WTC11 (cell line): Measurements from ENCODE around the gene ANKRD11. TPM values are rescaled to one million over a fixed set of nuclear protein-coding genes. Genes with fewer than 3 reads are reported as not detected.

Source experiments
- ATAC-seq: fragments of 200-7000 bp; cut with Tn5 transposase; 2 replicates; pipeline ENCODE4 v1.10.0; 2021; ENCODE audit warnings: mild to moderate bottlenecking, moderate library complexity
- CTCF ChIA-PET: fragments of 300-600 bp; sonication (Branson Sonifier 250); formaldehyde crosslinking; loops from one replicate; lab custom pipeline; 2021; ENCODE audit warnings: antibody characterized with exemption; lab: Charles Lee
- POLR2A ChIA-PET: fragments of 350-600 bp; sonication (Branson Sonifier 250); formaldehyde crosslinking; loops from one replicate; lab custom pipeline; 2021; ENCODE audit warnings: antibody characterized with exemption; lab: Charles Lee
- DNase-seq: peaks from one replicate; pipeline ENCODE4 v3.0.0; 2021; ENCODE audit warnings: low spot score
- H3K27ac Mint-ChIP-seq: 2 replicates; pipeline ENCODE4 v1.8.0; 2021; ENCODE audit warnings: mixed read lengths
- H3K27me3 Mint-ChIP-seq: 2 replicates; pipeline ENCODE4 v1.8.0; 2021; ENCODE audit warnings: low read depth, mild to moderate bottlenecking, moderate library complexity, mixed read lengths
- H3K36me3 Mint-ChIP-seq: 2 replicates; pipeline ENCODE4 v1.8.0; 2021; ENCODE audit warnings: mixed read lengths
- H3K4me1 Mint-ChIP-seq: 2 replicates; pipeline ENCODE4 v1.8.0; 2022; ENCODE audit warnings: mixed read lengths
- H3K4me3 Mint-ChIP-seq: 2 replicates; pipeline ENCODE4 v1.8.0; 2021; ENCODE audit warnings: mild to moderate bottlenecking, moderate library complexity, mixed read lengths
- H3K9me3 Mint-ChIP-seq: 2 replicates; pipeline ENCODE4 v1.8.0; 2021; ENCODE audit warnings: mixed read lengths
- CREB1 ChIP-seq: sonication (generic); formaldehyde crosslinking; IDR thresholded peaks from 2 replicates; pipeline ENCODE4 v1.8.0; 2023; ENCODE audit warnings: mild to moderate bottlenecking, missing genetic modification reagents
- CREM ChIP-seq: sonication (generic); formaldehyde crosslinking; IDR thresholded peaks from 2 replicates; pipeline ENCODE4 v1.8.1; 2022; ENCODE audit warnings: mild to moderate bottlenecking, missing genetic modification reagents, moderate library complexity
- FOXP1 ChIP-seq: sonication (generic); formaldehyde crosslinking; IDR thresholded peaks from 2 replicates; pipeline ENCODE4 v1.8.0; 2022; ENCODE audit warnings: missing genetic modification reagents, mild to moderate bottlenecking, moderate library complexity, borderline replicate concordance
- GRHL2 ChIP-seq: fragments of 250-450 bp; sonication (Bioruptor Pico); IDR thresholded peaks from 2 replicates; pipeline ENCODE4 v1.8.0; 2022; ENCODE audit warnings: mild to moderate bottlenecking, moderate library complexity; ENCODE audit not compliant: insufficient replicate concordance, severe bottlenecking
- KAT7 ChIP-seq: sonication (generic); formaldehyde crosslinking; IDR thresholded peaks from 2 replicates; pipeline ENCODE4 v1.8.1; 2023; ENCODE audit warnings: missing genetic modification reagents, mild to moderate bottlenecking, borderline replicate concordance
- NFE2L1 ChIP-seq: sonication (generic); formaldehyde crosslinking; IDR thresholded peaks from 2 replicates; pipeline ENCODE4 v1.8.1; 2023; ENCODE audit warnings: missing genetic modification reagents
- OVOL2 ChIP-seq: fragments of 250-450 bp; sonication (Bioruptor Pico); IDR thresholded peaks from 2 replicates; pipeline ENCODE4 v1.9.0; 2021; ENCODE audit warnings: mild to moderate bottlenecking, borderline replicate concordance
- RELA ChIP-seq: sonication (generic); formaldehyde crosslinking; IDR thresholded peaks from 2 replicates; pipeline ENCODE4 v1.8.1; 2022; ENCODE audit warnings: missing genetic modification reagents, mild to moderate bottlenecking, borderline replicate concordance
- SMAD4 ChIP-seq: sonication (generic); formaldehyde crosslinking; IDR thresholded peaks from 2 replicates; pipeline ENCODE4 v1.8.0; 2022; ENCODE audit warnings: mild to moderate bottlenecking, missing genetic modification reagents
- TEAD4 ChIP-seq: sonication (generic); formaldehyde crosslinking; IDR thresholded peaks from 2 replicates; pipeline ENCODE4 v1.8.0; 2022; ENCODE audit warnings: mild to moderate bottlenecking, missing genetic modification reagents
- TP53 ChIP-seq: sonication (generic); formaldehyde crosslinking; IDR thresholded peaks from 2 replicates; pipeline ENCODE4 v1.8.1; 2023; ENCODE audit warnings: mild to moderate bottlenecking, missing genetic modification reagents
- ZNF232 ChIP-seq: sonication (generic); formaldehyde crosslinking; IDR thresholded peaks from 2 replicates; pipeline ENCODE4 v1.8.0; 2022; ENCODE audit warnings: mild to moderate bottlenecking, missing genetic modification reagents
- ZNF317 ChIP-seq: sonication (generic); formaldehyde crosslinking; IDR thresholded peaks from 2 replicates; pipeline ENCODE4 v1.8.1; 2023; ENCODE audit warnings: low read depth, mild to moderate bottlenecking, moderate library complexity, missing genetic modification reagents, borderline replicate concordance
- total RNA-seq: library from RNA; stranded (reverse); gene quantifications from 3 replicates; pipeline ENCODE4 v1.2.3, GENCODE V29; 2021
- TF ChIP-seq, protein P1 (sequence below): fragments of 250-450 bp; sonication (Bioruptor Pico); IDR thresholded peaks from 2 replicates; pipeline ENCODE4 v1.9.0; 2021; ENCODE audit warnings: mild to moderate bottlenecking, borderline replicate concordance
- TF ChIP-seq, protein P2 (sequence below): sonication (generic); formaldehyde crosslinking; IDR thresholded peaks from 2 replicates; pipeline ENCODE4 v1.8.0; 2022; ENCODE audit warnings: mild to moderate bottlenecking, missing genetic modification reagents
- TF ChIP-seq, protein P3 (sequence below): sonication (generic); formaldehyde crosslinking; IDR thresholded peaks from 2 replicates; pipeline ENCODE4 v1.8.1; 2023; ENCODE audit warnings: mild to moderate bottlenecking, missing genetic modification reagents, moderate library complexity
- TF ChIP-seq, protein P4 (sequence below): sonication (generic); formaldehyde crosslinking; IDR thresholded peaks from 2 replicates; pipeline ENCODE4 v1.8.1; 2023; ENCODE audit warnings: mild to moderate bottlenecking, missing genetic modification reagents, borderline replicate concordance
- TF ChIP-seq, protein P5 (sequence below): sonication (generic); formaldehyde crosslinking; IDR thresholded peaks from 2 replicates; pipeline ENCODE4 v1.8.0; 2022; ENCODE audit warnings: mild to moderate bottlenecking, missing genetic modification reagents
- TF ChIP-seq, protein P6 (sequence below): sonication (generic); formaldehyde crosslinking; IDR thresholded peaks from 2 replicates; pipeline ENCODE4 v1.8.1; 2023; ENCODE audit warnings: mild to moderate bottlenecking, missing genetic modification reagents
- TF ChIP-seq, protein P7 (sequence below): sonication (generic); formaldehyde crosslinking; IDR thresholded peaks from 2 replicates; pipeline ENCODE4 v1.8.0; 2022; ENCODE audit warnings: mild to moderate bottlenecking, missing genetic modification reagents
- TF ChIP-seq, protein P8 (sequence below): sonication (generic); formaldehyde crosslinking; IDR thresholded peaks from 2 replicates; pipeline ENCODE4 v1.8.1; 2023; ENCODE audit warnings: mild to moderate bottlenecking, missing genetic modification reagents, moderate library complexity

ANKRD11 gene
- total RNA-seq, 1 experiment from 2014 or later = 184 TPM

DNA sequence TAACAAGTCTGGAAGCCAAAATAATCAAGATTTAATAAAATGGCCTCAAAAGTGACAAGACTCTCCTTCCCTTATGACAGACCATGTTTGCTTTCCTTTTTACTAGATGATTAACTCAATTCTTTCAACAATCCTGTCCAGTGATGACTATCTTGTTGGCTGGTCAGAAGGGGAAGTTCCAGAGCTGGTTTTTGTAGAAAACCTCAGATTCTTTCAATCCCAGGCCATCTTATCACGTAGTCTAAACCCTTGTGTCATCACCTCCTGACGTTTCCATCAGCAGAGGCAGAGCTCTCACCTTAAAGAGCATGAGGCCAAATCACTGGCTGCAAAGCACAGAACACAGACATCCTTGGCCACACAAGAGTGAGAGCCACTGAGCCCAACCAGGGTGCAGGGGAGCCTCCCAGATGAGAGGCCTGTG is 125.3 kb downstream of the ANKRD11 start:
- Mint-ChIP-seq H3K27ac (peak overlapping the region; percentile 98), H3K36me3 (no peaks in the 10 kb centered on the region; the same call in 1 of the 2 replicates), H3K4me3 (no peak overlapping the region), H3K27me3 (no peaks in the 10 kb centered on the region), H3K9me3 (no peaks in the 10 kb centered on the region), H3K4me1 (peaks cover 77% of the 10 kb centered on the region)
- DNase-seq (no peak), ATAC-seq (no peak)
- CTCF ChIA-PET = interaction anchor here (1.7 kb wide), 1 partner anchor 9 kb away, joined by 10 read pairs; no protein-coding TSS in a partner anchor
- POLR2A ChIA-PET = interaction anchor here (0.8 kb wide), 1 partner anchor 10 kb away, joined by 3 read pairs; no protein-coding TSS in a partner anchor
- TF ChIP-seq, protein P1, sequence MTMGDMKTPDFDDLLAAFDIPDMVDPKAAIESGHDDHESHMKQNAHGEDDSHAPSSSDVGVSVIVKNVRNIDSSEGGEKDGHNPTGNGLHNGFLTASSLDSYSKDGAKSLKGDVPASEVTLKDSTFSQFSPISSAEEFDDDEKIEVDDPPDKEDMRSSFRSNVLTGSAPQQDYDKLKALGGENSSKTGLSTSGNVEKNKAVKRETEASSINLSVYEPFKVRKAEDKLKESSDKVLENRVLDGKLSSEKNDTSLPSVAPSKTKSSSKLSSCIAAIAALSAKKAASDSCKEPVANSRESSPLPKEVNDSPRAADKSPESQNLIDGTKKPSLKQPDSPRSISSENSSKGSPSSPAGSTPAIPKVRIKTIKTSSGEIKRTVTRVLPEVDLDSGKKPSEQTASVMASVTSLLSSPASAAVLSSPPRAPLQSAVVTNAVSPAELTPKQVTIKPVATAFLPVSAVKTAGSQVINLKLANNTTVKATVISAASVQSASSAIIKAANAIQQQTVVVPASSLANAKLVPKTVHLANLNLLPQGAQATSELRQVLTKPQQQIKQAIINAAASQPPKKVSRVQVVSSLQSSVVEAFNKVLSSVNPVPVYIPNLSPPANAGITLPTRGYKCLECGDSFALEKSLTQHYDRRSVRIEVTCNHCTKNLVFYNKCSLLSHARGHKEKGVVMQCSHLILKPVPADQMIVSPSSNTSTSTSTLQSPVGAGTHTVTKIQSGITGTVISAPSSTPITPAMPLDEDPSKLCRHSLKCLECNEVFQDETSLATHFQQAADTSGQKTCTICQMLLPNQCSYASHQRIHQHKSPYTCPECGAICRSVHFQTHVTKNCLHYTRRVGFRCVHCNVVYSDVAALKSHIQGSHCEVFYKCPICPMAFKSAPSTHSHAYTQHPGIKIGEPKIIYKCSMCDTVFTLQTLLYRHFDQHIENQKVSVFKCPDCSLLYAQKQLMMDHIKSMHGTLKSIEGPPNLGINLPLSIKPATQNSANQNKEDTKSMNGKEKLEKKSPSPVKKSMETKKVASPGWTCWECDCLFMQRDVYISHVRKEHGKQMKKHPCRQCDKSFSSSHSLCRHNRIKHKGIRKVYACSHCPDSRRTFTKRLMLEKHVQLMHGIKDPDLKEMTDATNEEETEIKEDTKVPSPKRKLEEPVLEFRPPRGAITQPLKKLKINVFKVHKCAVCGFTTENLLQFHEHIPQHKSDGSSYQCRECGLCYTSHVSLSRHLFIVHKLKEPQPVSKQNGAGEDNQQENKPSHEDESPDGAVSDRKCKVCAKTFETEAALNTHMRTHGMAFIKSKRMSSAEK (CRISPR knock-in tag) = no peak
- TF ChIP-seq, protein P2, sequence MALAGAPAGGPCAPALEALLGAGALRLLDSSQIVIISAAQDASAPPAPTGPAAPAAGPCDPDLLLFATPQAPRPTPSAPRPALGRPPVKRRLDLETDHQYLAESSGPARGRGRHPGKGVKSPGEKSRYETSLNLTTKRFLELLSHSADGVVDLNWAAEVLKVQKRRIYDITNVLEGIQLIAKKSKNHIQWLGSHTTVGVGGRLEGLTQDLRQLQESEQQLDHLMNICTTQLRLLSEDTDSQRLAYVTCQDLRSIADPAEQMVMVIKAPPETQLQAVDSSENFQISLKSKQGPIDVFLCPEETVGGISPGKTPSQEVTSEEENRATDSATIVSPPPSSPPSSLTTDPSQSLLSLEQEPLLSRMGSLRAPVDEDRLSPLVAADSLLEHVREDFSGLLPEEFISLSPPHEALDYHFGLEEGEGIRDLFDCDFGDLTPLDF = no peak
- TF ChIP-seq GRHL2 (CRISPR knock-in tag) (no peak), FOXP1 (no peak), CREM (CRISPR knock-in tag) (no peak), OVOL2 (CRISPR knock-in tag) (no peak)
- TF ChIP-seq, all 79 proteins: peak for 0

DNA sequence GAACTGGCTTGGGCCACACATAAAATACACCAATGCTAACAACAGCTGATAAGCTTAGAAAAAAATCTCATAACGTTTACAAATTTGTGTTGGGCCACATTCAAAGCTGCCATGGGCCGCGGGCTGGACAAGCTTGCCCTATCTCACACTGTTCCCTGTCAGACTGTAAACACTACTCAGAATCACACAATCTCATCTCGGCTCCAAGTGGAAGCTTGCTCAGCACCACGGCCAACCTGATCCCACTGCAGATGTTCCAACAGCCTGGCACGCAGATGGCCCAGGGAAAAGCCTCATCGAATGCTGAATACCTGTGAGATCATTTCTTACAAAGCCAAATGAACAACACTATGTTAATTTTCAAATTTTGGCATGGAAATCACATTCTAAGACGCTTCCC is 125.8 kb downstream of the ANKRD11 start:
- no peak for DNase-seq
- Mint-ChIP-seq H3K4me1 (peaks cover 75% of the 10 kb centered on the region), H3K27me3 (no peaks in the 10 kb centered on the region)
- no peak for ATAC-seq
- TF ChIP-seq CREB1 (CRISPR knock-in tag) (no peak), TEAD4 (CRISPR knock-in tag) (no peak), ZNF317 (CRISPR knock-in tag) (no peak), RELA (CRISPR knock-in tag) (no peak), TP53 (no peak), SMAD4 (CRISPR knock-in tag) (no peak), KAT7 (CRISPR knock-in tag) (no peak), NFE2L1 (no peak), ZNF232 (CRISPR knock-in tag) (no peak)
- TF ChIP-seq, protein P3, sequence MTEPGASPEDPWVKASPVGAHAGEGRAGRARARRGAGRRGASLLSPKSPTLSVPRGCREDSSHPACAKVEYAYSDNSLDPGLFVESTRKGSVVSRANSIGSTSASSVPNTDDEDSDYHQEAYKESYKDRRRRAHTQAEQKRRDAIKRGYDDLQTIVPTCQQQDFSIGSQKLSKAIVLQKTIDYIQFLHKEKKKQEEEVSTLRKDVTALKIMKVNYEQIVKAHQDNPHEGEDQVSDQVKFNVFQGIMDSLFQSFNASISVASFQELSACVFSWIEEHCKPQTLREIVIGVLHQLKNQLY = no peak
- TF ChIP-seq, protein P4, sequence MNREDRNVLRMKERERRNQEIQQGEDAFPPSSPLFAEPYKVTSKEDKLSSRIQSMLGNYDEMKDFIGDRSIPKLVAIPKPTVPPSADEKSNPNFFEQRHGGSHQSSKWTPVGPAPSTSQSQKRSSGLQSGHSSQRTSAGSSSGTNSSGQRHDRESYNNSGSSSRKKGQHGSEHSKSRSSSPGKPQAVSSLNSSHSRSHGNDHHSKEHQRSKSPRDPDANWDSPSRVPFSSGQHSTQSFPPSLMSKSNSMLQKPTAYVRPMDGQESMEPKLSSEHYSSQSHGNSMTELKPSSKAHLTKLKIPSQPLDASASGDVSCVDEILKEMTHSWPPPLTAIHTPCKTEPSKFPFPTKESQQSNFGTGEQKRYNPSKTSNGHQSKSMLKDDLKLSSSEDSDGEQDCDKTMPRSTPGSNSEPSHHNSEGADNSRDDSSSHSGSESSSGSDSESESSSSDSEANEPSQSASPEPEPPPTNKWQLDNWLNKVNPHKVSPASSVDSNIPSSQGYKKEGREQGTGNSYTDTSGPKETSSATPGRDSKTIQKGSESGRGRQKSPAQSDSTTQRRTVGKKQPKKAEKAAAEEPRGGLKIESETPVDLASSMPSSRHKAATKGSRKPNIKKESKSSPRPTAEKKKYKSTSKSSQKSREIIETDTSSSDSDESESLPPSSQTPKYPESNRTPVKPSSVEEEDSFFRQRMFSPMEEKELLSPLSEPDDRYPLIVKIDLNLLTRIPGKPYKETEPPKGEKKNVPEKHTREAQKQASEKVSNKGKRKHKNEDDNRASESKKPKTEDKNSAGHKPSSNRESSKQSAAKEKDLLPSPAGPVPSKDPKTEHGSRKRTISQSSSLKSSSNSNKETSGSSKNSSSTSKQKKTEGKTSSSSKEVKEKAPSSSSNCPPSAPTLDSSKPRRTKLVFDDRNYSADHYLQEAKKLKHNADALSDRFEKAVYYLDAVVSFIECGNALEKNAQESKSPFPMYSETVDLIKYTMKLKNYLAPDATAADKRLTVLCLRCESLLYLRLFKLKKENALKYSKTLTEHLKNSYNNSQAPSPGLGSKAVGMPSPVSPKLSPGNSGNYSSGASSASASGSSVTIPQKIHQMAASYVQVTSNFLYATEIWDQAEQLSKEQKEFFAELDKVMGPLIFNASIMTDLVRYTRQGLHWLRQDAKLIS = no peak
- TF ChIP-seq, protein P5, sequence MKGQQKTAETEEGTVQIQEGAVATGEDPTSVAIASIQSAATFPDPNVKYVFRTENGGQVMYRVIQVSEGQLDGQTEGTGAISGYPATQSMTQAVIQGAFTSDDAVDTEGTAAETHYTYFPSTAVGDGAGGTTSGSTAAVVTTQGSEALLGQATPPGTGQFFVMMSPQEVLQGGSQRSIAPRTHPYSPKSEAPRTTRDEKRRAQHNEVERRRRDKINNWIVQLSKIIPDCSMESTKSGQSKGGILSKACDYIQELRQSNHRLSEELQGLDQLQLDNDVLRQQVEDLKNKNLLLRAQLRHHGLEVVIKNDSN (CRISPR knock-in tag) = no peak
- TF ChIP-seq, protein P6, sequence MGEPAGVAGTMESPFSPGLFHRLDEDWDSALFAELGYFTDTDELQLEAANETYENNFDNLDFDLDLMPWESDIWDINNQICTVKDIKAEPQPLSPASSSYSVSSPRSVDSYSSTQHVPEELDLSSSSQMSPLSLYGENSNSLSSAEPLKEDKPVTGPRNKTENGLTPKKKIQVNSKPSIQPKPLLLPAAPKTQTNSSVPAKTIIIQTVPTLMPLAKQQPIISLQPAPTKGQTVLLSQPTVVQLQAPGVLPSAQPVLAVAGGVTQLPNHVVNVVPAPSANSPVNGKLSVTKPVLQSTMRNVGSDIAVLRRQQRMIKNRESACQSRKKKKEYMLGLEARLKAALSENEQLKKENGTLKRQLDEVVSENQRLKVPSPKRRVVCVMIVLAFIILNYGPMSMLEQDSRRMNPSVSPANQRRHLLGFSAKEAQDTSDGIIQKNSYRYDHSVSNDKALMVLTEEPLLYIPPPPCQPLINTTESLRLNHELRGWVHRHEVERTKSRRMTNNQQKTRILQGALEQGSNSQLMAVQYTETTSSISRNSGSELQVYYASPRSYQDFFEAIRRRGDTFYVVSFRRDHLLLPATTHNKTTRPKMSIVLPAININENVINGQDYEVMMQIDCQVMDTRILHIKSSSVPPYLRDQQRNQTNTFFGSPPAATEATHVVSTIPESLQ = no peak
- TF ChIP-seq, protein P7, sequence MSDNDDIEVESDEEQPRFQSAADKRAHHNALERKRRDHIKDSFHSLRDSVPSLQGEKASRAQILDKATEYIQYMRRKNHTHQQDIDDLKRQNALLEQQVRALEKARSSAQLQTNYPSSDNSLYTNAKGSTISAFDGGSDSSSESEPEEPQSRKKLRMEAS (CRISPR knock-in tag) = no peak
- TF ChIP-seq, protein P8, sequence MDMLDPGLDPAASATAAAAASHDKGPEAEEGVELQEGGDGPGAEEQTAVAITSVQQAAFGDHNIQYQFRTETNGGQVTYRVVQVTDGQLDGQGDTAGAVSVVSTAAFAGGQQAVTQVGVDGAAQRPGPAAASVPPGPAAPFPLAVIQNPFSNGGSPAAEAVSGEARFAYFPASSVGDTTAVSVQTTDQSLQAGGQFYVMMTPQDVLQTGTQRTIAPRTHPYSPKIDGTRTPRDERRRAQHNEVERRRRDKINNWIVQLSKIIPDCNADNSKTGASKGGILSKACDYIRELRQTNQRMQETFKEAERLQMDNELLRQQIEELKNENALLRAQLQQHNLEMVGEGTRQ = no peak
- TF ChIP-seq, all 79 proteins: peak for 0
- CTCF ChIA-PET = interaction anchor here (1.1 to 1.7 kb wide), 2 partner anchors 9 to 76 kb away, joined by 3 to 10 read pairs; no protein-coding TSS in a partner anchor
- H3K4me3 Mint-ChIP-seq = no peak overlapping the region
- H3K27ac Mint-ChIP-seq = peak overlapping the region; percentile 98
- POLR2A ChIA-PET = interaction anchor here (0.8 kb wide), 1 partner anchor 10 kb away, joined by 3 read pairs; no protein-coding TSS in a partner anchor
- H3K9me3 Mint-ChIP-seq = no peaks in the 10 kb centered on the region
- no peaks in the 10 kb centered on the region; the same call in 1 of the 2 replicates for H3K36me3 Mint-ChIP-seq
